GM12878 (cell line): ENCODE results near the gene TPK1. TPM values are rescaled to one million over a fixed set of nuclear protein-coding genes. Genes with fewer than 3 reads are reported as not detected.

Experiments
- ATF7 ChIP-seq: fragments of 450-650 bp; IDR thresholded peaks from 2 replicates; pipeline ENCODE4 v1.6.1; 2016; ENCODE audit warnings: low read depth, mild to moderate bottlenecking
- CHD2 ChIP-seq: IDR thresholded peaks from 2 replicates; pipeline ENCODE4 v1.6.1; 2011; ENCODE audit warnings: low read depth, low read length, improper control_type of control experiment, borderline replicate concordance
- NFYB ChIP-seq: IDR thresholded peaks from 2 replicates; pipeline ENCODE4 v1.6.1; 2011; ENCODE audit warnings: low read depth, mild to moderate bottlenecking, low read length, improper control_type of control experiment, moderate library complexity; ENCODE audit not compliant: insufficient read depth
- RELA ChIP-seq: fragments of 450-650 bp; IDR thresholded peaks from 2 replicates; pipeline ENCODE4 v1.8.0; 2014; ENCODE audit warnings: borderline replicate concordance; ENCODE audit not compliant: partially characterized antibody
- TAF1 ChIP-seq: IDR thresholded peaks from 2 replicates; pipeline ENCODE4 v1.6.1; 2011; ENCODE audit warnings: mild to moderate bottlenecking, low read depth, low read length, borderline replicate concordance
- ZNF217 ChIP-seq: fragments of 450-650 bp; IDR thresholded peaks from 2 replicates; pipeline ENCODE4 v1.6.1; 2017; ENCODE audit warnings: antibody characterized with exemption, mild to moderate bottlenecking
- ZNF384 ChIP-seq: IDR thresholded peaks from 2 replicates; pipeline ENCODE4 v1.6.1; 2012; ENCODE audit warnings: low read depth, mild to moderate bottlenecking, low read length, improper control_type of control experiment, borderline replicate concordance
- ZZZ3 ChIP-seq: IDR thresholded peaks from 2 replicates; pipeline ENCODE4 v1.6.1; 2011; ENCODE audit warnings: low read depth; ENCODE audit not compliant: control insufficient read depth, insufficient read length
- polyA plus RNA-seq, 11 experiments: library from polyadenylated mRNA; depleted of rRNA in 4 of 11; unstranded in 6 of 11; stranded (reverse) in 5 of 11; fragments of >200 nt; fragmentation: Nextera tagmentation in 4 of 11; fragmentation: Illumina TruSeq in 1 of 11; extraction: Ambion mirVana in 4 of 11; extraction: Trizol in 1 of 11; gene quantifications; 1 replicate in 1 of 11; 2 replicates in 10 of 11; pipeline versions ENCODE4 v1.2.1 to v1.2.3, GENCODE V29; 2011 to 2016; ENCODE audit warnings: inconsistent platforms in 2 of 11, missing spikeins in 2 of 11, low read depth in 1 of 11
- total RNA-seq, 4 experiments: library from RNA; depleted of rRNA in 3 of 4; stranded (reverse); fragments of >200 nt in 3 of 4; fragmentation: Illumina TruSeq in 1 of 4; extraction: Trizol in 1 of 4; gene quantifications; 2 replicates each; pipeline versions ENCODE4 v1.2.1 to v1.2.3, GENCODE V29; 2013 to 2021
- TF ChIP-seq, protein P1 (sequence below): fragments of 450-650 bp; IDR thresholded peaks from 2 replicates; pipeline ENCODE4 v1.6.1; 2017; ENCODE audit warnings: mild to moderate bottlenecking, moderate library complexity
- TF ChIP-seq, protein P2 (sequence below): fragments of 150-350 bp; IDR thresholded peaks from 2 replicates; pipeline ENCODE4 v1.6.1; 2014; ENCODE audit warnings: mild to moderate bottlenecking, low read depth, low read length
- TF ChIP-seq, protein P3 (sequence below): fragments of 150-350 bp; IDR thresholded peaks from 2 replicates; pipeline ENCODE4 v1.6.1; 2016; ENCODE audit warnings: low read depth, low read length

The TPK1 gene
- total and polyA plus RNA-seq, 10 of the 15 experiments (the other 5 are each of a cell fraction or from before 2014, with no cell fraction given) = 7.1 to 19.0 (median 9.3) TPM

DNA sequence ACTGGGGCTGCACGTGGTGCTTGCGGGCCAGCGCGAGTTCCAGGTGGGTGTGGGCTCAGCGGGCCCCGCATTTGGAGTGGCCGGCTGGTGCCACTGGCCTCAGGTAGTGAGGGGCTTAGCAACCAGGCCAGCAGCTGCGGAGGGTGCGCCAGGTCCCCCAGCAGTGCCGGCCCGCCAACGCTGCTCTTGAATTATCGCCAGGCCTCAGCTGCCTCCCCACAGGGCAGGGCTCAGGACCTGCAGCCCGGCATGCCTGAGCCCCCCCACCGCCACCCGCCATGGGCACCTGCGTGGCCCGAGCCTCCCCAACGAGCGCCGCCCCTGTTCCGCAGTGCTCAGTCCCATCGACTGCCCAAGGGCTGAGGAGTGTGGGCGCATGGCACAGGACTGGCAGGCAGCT, 185.4 kb downstream of the TPK1 start (continued):
- TF ChIP-seq, protein P1, sequence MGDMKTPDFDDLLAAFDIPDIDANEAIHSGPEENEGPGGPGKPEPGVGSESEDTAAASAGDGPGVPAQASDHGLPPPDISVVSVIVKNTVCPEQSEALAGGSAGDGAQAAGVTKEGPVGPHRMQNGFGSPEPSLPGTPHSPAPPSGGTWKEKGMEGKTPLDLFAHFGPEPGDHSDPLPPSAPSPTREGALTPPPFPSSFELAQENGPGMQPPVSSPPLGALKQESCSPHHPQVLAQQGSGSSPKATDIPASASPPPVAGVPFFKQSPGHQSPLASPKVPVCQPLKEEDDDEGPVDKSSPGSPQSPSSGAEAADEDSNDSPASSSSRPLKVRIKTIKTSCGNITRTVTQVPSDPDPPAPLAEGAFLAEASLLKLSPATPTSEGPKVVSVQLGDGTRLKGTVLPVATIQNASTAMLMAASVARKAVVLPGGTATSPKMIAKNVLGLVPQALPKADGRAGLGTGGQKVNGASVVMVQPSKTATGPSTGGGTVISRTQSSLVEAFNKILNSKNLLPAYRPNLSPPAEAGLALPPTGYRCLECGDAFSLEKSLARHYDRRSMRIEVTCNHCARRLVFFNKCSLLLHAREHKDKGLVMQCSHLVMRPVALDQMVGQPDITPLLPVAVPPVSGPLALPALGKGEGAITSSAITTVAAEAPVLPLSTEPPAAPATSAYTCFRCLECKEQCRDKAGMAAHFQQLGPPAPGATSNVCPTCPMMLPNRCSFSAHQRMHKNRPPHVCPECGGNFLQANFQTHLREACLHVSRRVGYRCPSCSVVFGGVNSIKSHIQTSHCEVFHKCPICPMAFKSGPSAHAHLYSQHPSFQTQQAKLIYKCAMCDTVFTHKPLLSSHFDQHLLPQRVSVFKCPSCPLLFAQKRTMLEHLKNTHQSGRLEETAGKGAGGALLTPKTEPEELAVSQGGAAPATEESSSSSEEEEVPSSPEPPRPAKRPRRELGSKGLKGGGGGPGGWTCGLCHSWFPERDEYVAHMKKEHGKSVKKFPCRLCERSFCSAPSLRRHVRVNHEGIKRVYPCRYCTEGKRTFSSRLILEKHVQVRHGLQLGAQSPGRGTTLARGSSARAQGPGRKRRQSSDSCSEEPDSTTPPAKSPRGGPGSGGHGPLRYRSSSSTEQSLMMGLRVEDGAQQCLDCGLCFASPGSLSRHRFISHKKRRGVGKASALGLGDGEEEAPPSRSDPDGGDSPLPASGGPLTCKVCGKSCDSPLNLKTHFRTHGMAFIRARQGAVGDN = no peak
- TF ChIP-seq ZNF217 = no peak
- TF ChIP-seq ATF7 = no peak
- TF ChIP-seq ZZZ3 = no peak
- TF ChIP-seq, protein P2, sequence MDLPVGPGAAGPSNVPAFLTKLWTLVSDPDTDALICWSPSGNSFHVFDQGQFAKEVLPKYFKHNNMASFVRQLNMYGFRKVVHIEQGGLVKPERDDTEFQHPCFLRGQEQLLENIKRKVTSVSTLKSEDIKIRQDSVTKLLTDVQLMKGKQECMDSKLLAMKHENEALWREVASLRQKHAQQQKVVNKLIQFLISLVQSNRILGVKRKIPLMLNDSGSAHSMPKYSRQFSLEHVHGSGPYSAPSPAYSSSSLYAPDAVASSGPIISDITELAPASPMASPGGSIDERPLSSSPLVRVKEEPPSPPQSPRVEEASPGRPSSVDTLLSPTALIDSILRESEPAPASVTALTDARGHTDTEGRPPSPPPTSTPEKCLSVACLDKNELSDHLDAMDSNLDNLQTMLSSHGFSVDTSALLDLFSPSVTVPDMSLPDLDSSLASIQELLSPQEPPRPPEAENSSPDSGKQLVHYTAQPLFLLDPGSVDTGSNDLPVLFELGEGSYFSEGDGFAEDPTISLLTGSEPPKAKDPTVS = no peak
- TF ChIP-seq RELA = no peak
- no peak for TF ChIP-seq NFYB
- no peak for TF ChIP-seq CHD2
- no peak for TF ChIP-seq TAF1
- TF ChIP-seq, protein P3, sequence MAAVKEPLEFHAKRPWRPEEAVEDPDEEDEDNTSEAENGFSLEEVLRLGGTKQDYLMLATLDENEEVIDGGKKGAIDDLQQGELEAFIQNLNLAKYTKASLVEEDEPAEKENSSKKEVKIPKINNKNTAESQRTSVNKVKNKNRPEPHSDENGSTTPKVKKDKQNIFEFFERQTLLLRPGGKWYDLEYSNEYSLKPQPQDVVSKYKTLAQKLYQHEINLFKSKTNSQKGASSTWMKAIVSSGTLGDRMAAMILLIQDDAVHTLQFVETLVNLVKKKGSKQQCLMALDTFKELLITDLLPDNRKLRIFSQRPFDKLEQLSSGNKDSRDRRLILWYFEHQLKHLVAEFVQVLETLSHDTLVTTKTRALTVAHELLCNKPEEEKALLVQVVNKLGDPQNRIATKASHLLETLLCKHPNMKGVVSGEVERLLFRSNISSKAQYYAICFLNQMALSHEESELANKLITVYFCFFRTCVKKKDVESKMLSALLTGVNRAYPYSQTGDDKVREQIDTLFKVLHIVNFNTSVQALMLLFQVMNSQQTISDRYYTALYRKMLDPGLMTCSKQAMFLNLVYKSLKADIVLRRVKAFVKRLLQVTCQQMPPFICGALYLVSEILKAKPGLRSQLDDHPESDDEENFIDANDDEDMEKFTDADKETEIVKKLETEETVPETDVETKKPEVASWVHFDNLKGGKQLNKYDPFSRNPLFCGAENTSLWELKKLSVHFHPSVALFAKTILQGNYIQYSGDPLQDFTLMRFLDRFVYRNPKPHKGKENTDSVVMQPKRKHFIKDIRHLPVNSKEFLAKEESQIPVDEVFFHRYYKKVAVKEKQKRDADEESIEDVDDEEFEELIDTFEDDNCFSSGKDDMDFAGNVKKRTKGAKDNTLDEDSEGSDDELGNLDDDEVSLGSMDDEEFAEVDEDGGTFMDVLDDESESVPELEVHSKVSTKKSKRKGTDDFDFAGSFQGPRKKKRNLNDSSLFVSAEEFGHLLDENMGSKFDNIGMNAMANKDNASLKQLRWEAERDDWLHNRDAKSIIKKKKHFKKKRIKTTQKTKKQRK = no peak
- TF ChIP-seq ZNF384 = no peak
